ENCODE data around the gene UBE2D3.
"Not testable (repeated sequence)": the region's sequence is repeated elsewhere in the genome, so short reads cannot be mapped to it uniquely, and the experiment has no call there.

The UBE2D3 gene

DNA sequence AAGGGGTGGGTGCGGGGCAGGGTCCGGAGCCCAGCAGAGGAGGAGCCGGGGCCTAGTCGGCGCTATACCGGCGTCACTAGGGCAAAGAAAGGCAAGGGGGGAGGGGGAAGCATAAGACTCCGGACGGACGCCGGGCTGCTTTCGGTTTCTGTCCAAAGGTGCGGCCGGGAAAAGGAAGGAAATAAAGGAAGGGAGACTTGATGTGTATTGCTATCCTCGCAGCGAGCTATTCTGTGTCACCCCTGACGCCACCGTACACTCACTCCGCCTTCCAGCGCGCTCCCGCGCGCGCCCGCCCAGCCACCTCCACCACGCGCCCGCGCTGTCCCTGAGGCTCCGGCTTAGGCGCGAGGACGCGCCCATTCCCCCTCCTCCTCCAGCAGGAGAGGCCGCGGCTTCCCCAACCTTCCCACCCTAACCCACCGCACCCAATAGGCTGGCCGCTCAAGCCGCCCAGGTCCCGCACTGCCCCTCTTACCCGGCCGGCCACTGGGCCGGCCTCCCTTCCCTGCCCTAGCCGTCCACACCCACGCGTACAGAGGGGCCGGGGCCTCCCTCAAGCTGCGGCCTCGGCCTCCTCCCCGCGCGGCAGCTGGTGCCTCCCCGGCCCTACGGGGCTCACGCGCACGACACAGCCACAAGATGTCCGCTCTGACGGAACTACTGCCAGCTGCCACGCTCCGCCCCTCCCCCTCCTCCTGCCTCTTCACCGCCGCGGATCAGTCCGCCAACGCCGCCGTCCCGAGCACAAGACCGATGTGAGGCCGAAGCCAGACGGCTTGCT lies at the start of gene UBE2D3:
TSS of gene UBE2D3 (minus strand) at position 662 of the 784 bp plus-strand sequence. CDS start 1,043 bp downstream, outside the sequence.
- peak; percentile 89 for DNase-seq (ENCODE audit: low read depth)

DNA sequence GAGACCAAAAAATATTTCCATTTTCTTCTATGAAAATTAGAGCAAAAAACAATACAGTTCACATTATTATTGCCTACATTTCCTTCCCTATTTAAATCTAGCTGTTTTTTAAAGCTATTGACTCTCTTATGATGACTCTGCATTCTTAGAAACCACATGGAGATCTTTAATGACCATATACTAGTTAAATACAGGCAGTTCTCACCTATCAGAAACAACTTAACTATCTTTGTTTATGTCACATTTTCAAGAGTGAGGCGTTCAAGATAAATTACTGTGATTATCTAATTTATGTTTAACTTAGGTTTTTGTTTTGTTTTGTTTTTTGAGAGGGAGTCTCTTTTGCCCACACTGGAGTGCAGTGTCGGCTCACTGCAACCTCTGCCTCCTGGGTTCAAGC lies 44.4 kb upstream of the UBE2D3 start:
- no peak for DNase-seq (ENCODE audit: low read depth)

DNA sequence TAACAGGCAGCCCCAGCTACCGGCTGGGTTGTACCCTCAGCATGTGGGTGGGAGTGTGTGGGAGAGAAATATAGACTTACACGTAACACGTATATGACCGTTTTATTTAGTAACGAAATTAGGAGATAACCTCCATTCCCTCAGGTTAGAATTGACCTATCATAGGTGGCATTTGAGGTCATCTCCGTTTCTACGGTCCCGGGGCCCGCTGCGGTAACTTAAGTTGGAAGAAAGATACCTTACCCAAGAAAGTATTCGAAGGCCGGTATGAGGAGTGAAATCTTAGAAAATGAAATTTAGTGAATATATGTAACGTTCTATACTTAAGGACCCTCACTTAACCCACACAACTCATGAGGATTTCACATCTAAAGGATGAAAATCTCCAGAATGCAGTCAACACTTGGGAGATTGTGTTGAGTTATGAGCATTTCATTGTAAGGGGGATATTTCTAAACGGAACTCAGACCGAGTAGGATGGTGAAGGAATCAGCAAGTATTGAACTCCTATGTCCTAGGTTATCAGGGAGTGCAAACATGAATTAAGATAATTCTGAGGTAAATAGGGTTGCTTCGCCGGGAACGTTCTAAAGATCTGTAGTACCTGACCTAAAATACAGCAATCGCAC lies 42.3 kb upstream of the UBE2D3 start:
- no peak for DNase-seq (ENCODE audit: low read depth)

DNA sequence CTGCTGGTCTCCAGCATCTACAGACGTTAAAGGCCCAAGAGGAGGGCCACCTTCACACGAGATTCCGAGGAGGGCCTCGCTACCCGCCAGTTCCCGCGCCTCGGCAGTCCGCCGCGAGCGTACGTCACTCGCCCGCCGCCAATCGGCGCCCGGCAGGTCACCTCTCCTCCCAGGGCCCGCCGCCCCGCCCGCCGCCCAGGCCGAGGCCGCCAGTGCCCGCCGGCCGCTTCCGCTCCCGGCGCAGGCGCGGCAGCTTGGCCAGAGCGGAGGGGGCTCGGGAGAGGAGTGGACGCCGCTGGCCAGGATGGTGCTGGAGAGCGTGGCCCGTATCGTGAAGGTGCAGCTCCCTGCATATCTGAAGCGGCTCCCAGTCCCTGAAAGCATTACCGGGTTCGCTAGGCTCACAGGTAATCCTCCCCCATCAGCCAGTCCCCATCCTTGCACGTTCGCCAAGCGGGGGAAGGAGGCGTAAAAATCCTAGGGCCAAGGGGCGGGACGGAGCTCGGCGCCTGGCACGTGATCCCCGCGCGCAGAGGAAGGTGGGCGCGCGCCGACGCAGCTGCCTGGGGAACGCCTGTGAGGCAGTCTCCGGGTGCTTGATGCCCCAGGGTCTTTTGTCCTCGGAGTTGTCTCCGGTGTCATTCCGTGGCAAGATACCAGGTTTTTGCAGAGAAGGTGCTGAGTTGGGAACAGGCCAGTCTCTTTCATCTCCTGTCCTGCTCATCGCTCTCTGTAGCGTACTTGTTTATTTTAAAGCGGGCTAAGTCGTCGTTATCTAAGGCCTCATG lies 41.6 kb upstream of the UBE2D3 start, which contains the start of gene CISD2:
TSS of gene CISD2 (plus strand) at position 212 of the 788 bp plus-strand sequence. CDS start at position 305, 93 bp downstream.
- peak; percentile 84 for DNase-seq (ENCODE audit: low read depth)

DNA sequence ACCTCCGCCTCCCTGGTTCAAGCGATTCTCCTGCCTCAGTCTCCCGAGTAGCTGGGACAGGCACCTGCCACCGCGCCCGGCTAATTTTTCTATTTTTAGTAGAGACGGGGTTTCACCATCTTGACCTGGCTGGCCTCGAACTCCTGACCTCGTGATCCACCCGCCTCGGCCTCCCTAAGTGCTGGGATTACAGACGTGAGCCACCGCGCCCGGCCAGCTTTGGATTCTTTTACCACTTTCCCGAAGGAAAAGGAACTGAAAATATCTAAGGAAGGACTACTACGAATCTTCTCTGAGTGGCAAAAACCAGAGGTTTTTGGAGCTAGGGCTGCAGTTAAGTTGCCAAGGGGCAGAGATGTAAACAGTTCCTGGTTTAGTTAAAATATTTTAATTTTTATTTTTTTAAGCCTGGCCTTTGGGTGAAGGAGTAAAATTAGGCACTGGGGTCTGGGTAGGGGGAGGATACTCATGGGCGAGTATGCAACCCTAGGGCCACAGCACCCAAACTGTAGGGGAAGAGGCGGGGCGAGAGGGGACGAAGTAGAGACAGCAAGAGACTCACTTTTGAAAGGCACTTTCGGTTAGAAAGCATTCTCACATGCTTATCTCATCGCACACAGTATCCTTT lies 40.9 kb upstream of the UBE2D3 start:
- no peak for DNase-seq (ENCODE audit: low read depth)

DNA sequence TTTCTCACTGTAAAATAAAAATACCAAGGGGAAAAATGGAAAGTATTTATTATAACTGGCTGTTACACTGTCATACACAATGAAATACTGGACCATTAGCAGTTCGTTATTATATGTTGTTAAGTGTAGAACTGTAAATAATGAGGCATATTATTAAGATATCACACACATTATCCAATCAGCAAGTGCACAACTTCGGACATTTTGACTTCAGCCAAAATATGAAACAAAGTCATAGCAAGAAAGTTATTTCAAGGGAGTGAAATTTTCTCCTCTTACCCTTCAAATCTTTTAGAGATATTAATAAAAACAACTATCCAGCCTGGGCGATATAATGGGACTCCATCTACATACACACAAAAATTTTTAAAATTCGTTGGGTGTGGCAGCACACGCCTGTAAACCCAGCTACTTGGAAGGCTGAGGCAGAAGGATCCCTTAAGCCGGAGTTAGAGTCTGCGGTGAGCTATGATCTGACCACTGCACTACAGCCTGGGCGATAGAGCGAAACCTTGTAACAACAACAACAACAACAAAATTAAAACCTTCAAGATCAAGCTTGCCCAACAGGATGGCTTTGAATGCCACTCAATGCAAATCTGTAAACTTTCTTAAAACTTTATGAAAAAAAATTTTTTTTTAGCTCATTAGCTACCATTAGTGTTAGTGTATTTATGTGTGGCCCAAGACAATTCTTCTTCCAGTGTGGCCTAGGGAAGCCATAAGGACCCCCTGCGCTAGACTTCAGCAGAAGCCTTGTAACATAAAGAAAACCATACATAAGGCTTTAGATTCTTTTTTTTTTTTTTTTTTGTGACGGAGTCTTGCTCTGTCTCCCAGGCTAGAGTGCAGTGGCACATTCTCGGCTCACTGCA lies 40.2 kb upstream of the UBE2D3 start:
- DNase-seq (ENCODE audit: low read depth): no peak

- DNase-seq (ENCODE audit: low read depth): not testable (repeated sequence)
Observed at GRCh38 chr4:102865327-102865726, 38.0 kb upstream of the UBE2D3 start.

DNA sequence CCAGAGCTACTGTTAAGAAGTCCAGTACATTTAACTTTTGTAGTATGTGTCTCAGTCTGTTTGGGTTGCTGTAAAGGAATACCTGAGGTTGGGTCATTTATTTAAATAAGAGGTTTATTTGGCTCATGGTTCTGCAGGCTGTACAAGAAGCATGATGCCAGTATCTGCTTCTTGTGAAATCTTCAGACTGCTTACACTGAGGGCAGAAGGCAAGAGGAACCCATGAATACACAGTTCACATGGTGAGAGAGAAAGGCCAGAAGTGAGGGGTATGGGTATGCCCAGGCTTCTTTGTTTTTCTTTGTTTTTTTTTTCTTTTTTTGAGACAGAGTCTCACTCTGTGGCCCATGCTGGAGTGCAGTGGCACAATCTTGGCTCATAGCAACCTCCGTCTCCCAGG lies 35.4 kb upstream of the UBE2D3 start:
- DNase-seq (ENCODE audit: low read depth): no peak

DNA sequence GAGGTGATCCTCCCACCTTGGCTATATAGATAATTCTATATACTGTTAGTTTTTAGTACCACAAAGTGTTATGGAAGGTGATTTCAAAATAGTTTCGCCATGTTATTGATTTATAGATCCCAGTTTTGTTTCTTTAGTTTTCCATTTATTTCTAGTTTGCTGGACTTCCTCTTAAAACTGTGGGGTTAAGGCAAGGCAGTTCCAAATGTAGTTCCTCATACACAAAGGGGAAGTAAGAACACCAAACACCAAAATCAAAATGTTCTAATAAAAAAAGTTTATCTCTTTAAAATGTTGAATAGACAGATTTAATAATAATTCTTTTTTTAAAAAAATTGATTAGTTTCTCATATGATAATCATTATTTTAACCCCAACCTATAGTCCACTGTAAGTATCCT lies 34.7 kb upstream of the UBE2D3 start:
- DNase-seq (ENCODE audit: low read depth): no peak

DNA sequence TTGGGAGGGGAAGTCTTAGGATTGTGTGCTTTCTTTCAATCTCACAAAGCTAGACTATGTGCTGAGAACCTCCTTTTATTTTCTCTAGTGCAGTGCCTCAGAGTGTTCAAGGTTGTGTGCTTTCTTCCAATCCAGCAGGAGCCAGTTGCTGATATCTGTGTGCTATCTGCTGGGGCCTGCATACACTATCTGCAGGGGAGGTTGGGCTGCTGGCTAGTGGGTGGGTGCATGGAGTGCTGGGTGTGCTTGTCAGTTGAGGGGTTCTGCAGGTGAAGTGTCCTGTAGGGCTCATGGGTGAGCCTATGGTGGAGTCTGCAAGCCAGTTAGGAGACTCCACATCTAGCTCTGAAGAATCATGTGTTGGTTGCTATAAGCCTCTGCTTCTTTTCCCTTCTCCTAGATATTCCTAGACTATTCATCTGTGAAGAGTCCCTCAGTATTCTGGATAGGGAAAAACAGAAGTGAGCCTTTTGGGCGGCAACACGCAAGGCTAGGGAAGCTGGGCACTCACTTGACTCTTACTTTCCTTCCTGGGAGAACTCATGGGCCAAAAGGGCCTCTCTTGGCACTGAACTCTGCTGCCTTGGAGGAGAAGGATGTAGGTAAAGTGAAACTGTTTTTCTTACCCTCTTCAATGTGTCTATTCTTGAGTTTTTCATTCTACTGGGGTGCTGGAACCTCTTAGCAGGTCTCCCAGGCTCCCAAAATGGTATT lies 33.4 kb upstream of the UBE2D3 start:
- no peak for DNase-seq (ENCODE audit: low read depth)

- DNase-seq (ENCODE audit: low read depth): no peak
Observed at GRCh38 chr4:102858828-102859464, 31.6 kb upstream of the UBE2D3 start.

DNA sequence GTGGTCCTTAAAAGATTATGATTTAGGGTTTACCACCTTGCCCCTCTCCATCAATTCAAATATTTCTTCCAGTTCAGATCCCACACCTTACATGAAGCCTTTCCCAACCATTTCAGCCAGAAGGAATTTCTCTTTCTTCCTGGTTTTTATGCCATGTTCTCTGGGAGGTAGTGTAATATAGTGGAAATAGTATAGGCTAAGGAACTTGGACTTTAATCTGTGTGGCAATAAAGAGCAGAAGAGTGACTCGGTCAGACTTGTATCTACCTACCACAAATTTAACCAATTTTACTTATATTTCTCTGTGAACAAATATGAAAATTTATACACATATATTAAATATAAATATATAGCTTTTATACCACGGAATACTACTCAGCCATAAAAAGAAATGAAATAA lies 23.0 kb upstream of the UBE2D3 start:
- DNase-seq (ENCODE audit: low read depth): no peak

DNA sequence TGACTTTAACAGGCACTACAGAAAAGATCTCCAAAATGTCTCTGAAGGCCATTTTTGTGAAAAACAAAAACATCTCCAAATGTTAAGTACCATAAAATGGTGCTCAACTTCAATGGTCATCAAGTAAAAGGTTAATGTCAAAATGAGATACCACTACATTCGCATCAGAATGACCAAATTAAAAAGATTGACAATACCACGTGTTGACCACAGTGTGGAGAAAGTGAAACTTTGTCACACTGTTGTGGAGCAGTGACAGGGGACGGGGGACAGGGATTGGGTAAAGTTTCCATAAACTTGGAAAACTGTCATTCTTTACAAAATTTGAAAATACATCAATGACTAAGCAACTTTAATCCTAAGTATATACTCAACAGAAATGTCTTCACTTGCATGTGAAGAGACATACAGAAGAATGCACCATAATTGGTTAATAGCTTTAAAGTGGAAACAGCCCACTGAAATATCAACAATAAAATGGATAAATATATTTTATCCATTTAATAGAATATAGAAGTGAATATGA lies 22.3 kb upstream of the UBE2D3 start:
- DNase-seq (ENCODE audit: low read depth): no peak

GRCh38 chr4:102847687-102848086 lies 20.3 kb upstream of the UBE2D3 start:
- no peak for DNase-seq (ENCODE audit: low read depth)

GRCh38 chr4:102843938-102844337 lies 16.6 kb upstream of the UBE2D3 start:
- no peak for DNase-seq (ENCODE audit: low read depth)

- DNase-seq (ENCODE audit: low read depth): no peak
Observed at GRCh38 chr4:102843273-102843672, 15.9 kb upstream of the UBE2D3 start.

GRCh38 chr4:102842367-102842766 lies 15.0 kb upstream of the UBE2D3 start:
- DNase-seq (ENCODE audit: low read depth): no peak

DNA sequence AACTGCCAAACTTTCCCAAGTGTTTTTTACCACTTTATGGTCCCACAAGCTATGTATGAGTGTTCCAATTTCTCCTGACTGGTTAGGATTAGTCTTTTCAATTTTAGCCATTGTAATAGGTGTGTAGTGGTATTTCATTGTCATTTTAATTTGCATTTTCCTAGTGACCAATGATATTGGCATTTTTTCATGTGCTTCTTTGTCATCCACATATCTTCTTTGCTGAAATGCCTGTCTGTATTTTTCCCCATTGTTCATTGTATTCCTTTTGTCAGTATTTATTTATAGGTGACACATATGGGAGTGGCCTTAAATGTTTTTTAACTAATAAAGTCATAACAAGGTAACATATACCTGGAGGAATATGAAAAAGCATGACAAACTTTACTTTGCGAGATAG lies 9.2 kb upstream of the UBE2D3 start:
- no peak for DNase-seq (ENCODE audit: low read depth)

GRCh38 chr4:102832667-102833066 lies 5.3 kb upstream of the UBE2D3 start:
- no peak for DNase-seq (ENCODE audit: low read depth)

DNA sequence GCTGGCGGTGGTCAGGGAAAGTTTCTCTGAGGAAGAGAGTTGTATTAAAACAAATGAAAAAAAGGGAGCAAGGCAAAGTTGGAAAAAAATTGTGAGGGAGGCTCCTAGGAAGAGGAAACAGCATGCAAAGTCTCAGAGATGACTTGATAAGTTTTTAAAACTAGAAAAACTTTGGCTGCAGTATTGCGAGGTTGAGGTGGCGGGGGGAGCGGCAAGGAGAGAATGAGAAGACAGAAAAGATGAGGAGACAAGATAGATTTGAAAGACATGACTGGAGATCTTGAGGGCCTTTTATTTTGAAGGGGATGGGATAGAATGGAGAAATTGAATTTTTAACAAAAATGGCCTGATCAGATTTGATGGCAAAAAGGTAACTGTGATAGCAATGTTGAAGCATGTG lies 4.8 kb upstream of the UBE2D3 start:
- no peak for DNase-seq (ENCODE audit: low read depth)
